DND-41 (cell line): ENCODE results near the gene BRSK2.
"Not testable (repeated sequence)": the region's sequence is repeated elsewhere in the genome, so short reads cannot be mapped to it uniquely, and the experiment has no call there.

Experiments used
- ATAC-seq: fragments of 200-7000 bp; cut with Tn5 transposase; 3 replicates; pipeline ENCODE4 v1.9.1; 2021; ENCODE audit warnings: low read depth; ENCODE audit not compliant: insufficient read depth
- DNase-seq: peaks from one replicate; pipeline ENCODE4 v3.0.0-alpha.2; 2020
- H2AFZ ChIP-seq: 2 replicates; pipeline ENCODE4 v1.6.0; 2012; ENCODE audit warnings: low read depth, low read length
- H3K27ac ChIP-seq: 2 replicates; pipeline ENCODE4 v1.5.1; 2012; ENCODE audit warnings: low read length, inconsistent platforms
- H3K27me3 ChIP-seq: fragments of 200-600 bp; sonication (generic); 2 replicates; pipeline ENCODE4 v1.6.0; 2012; ENCODE audit warnings: low read length, mild to moderate bottlenecking, inconsistent platforms; ENCODE audit not compliant: insufficient read depth, poor library complexity
- H3K36me3 ChIP-seq: 2 replicates; pipeline ENCODE4 v1.5.1; 2012; ENCODE audit warnings: low read length, inconsistent platforms; ENCODE audit not compliant: insufficient read depth
- H3K4me1 ChIP-seq: 2 replicates; pipeline ENCODE4 v1.5.1; 2012; ENCODE audit warnings: mild to moderate bottlenecking, low read length; ENCODE audit not compliant: insufficient read depth
- H3K4me2 ChIP-seq: 2 replicates; pipeline ENCODE4 v1.6.0; 2012; ENCODE audit warnings: mild to moderate bottlenecking, moderate library complexity, low read length, inconsistent platforms; ENCODE audit not compliant: insufficient read depth
- H3K4me3 ChIP-seq, 2 experiments: fragments of 200-600 bp in 1 of 2; shearing (Covaris generic) in 1 of 2; 2 replicates each; pipeline ENCODE4 v1.5.1; 2012 to 2016; ENCODE audit warnings: inconsistent platforms in 2 of 2, low read length in 2 of 2, mild to moderate bottlenecking in 2 of 2, low read depth in 1 of 2, moderate library complexity in 1 of 2
- H3K79me2 ChIP-seq: 2 replicates; pipeline ENCODE4 v1.6.0; 2012; ENCODE audit warnings: low read length, inconsistent platforms; ENCODE audit not compliant: insufficient read depth
- H3K9ac ChIP-seq: 2 replicates; pipeline ENCODE4 v1.6.0; 2012; ENCODE audit warnings: low read depth, mild to moderate bottlenecking, inconsistent platforms, low read length, moderate library complexity
- H3K9me3 ChIP-seq: 2 replicates; pipeline ENCODE4 v1.5.1; 2012; ENCODE audit warnings: low read length, moderate library complexity, mild to moderate bottlenecking, inconsistent platforms; ENCODE audit not compliant: insufficient read depth, severe bottlenecking
- H4K20me1 ChIP-seq: 2 replicates; pipeline ENCODE4 v1.6.0; 2012; ENCODE audit warnings: low read length; ENCODE audit not compliant: insufficient read depth
- EZH2 ChIP-seq: IDR thresholded peaks from 3 replicates; pipeline ENCODE4 v1.6.1; 2012; ENCODE audit warnings: borderline replicate concordance, low read depth, mild to moderate bottlenecking, moderate library complexity, low read length, inconsistent platforms; ENCODE audit not compliant: severe bottlenecking
- TF ChIP-seq, protein P1 (sequence below): IDR thresholded peaks from 2 replicates; pipeline ENCODE4 v1.5.1; 2012; ENCODE audit warnings: borderline replicate concordance, low read length, moderate library complexity, mild to moderate bottlenecking; ENCODE audit not compliant: poor library complexity, severe bottlenecking; ENCODE audit errors: extremely low read depth

Gene BRSK2

DNA sequence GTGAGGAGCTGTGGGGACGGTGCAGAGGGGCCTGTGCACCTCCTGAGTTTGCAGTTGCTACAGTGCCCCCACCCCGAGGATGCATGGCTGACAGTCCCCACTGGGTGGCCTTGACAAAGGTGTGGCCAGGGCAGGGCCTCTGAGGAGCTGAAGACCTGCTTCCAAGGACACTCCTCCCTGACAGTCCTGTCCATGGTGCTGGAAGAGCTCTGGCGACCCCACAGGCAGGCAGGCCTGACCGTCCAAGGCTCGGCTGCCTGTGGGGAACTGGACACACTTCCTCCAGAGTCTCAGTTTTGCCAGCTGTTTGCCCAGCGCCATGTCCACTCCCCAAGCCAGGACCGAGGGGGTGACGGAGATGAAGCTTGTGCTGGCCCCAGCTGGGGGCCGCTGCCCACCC lies 32.7 kb downstream of the BRSK2 start:
- H3K9me3 ChIP-seq: peaks cover 23% of the 10 kb centered on the region
- ATAC-seq (no peak), DNase-seq (no peak)
- no peaks in the 10 kb centered on the region for H3K27me3 ChIP-seq
- no peak overlapping the region for H3K9ac ChIP-seq
- no peaks in the 10 kb centered on the region for H3K79me2 ChIP-seq
- TF ChIP-seq, protein P1, sequence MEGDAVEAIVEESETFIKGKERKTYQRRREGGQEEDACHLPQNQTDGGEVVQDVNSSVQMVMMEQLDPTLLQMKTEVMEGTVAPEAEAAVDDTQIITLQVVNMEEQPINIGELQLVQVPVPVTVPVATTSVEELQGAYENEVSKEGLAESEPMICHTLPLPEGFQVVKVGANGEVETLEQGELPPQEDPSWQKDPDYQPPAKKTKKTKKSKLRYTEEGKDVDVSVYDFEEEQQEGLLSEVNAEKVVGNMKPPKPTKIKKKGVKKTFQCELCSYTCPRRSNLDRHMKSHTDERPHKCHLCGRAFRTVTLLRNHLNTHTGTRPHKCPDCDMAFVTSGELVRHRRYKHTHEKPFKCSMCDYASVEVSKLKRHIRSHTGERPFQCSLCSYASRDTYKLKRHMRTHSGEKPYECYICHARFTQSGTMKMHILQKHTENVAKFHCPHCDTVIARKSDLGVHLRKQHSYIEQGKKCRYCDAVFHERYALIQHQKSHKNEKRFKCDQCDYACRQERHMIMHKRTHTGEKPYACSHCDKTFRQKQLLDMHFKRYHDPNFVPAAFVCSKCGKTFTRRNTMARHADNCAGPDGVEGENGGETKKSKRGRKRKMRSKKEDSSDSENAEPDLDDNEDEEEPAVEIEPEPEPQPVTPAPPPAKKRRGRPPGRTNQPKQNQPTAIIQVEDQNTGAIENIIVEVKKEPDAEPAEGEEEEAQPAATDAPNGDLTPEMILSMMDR: no peak
- no peak for TF ChIP-seq EZH2
- no peak overlapping the region for H3K4me3 ChIP-seq
- H3K4me2 ChIP-seq: no peak overlapping the region
- no peaks in the 10 kb centered on the region for H3K4me1 ChIP-seq
- H3K27ac ChIP-seq: no peak overlapping the region
- H4K20me1 ChIP-seq: no peaks in the 10 kb centered on the region
- no peaks in the 10 kb centered on the region for H3K36me3 ChIP-seq
- no peak overlapping the region for H2AFZ ChIP-seq

DNA sequence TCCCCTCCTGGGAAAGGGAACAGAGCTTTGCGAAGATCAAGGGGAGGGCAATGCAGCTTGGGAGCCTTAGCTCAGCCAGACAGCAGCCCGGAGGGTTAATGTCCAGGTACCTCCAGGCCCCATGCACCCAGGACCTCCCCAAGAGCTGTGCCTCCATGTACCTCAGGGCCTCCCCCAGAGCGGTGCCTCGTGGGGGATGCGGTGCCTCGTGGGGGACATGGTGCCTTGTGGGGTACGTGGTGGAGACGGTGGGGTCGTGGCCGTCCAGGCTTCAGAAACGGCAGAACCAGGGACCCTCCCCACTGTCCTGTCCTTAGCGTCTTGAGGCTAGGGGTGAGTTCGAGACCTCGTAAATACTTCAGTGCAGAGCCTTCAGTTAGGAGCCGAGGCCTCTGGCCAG lies 33.2 kb downstream of the BRSK2 start:
- Histone ChIP-seq H2AFZ (no peak overlapping the region), H3K27ac (no peak overlapping the region), H3K27me3 (no peaks in the 10 kb centered on the region), H3K4me2 (no peak overlapping the region), H3K79me2 (no peaks in the 10 kb centered on the region), H3K4me3 (no peak overlapping the region), H3K36me3 (no peaks in the 10 kb centered on the region), H3K9me3 (peaks cover 19% of the 10 kb centered on the region), H4K20me1 (no peaks in the 10 kb centered on the region), H3K9ac (no peak overlapping the region), H3K4me1 (no peaks in the 10 kb centered on the region)
- no peak for TF ChIP-seq EZH2
- TF ChIP-seq, protein P1: no peak
- DNase-seq: no peak
- no peak for ATAC-seq

DNA sequence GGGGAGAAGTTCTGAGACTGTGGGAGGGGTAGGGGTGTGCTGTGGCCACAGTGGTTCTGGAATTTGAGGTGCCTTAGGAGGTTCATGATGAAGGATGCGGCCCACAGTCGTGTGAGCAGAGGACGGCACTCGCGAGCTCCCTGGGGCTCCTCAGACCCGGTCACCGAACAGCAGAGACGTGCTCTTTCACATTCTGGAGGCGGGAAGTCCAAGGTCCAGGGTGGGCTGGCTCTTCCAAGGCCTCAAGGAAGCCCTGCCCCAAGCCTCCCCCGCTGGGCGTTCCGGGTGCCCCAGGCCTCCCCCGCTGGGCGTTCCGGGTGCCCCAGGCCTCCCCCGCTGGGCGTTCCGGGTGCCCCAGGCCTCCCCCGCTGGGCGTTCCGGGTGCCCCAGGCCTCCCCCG lies 33.7 kb downstream of the BRSK2 start:
- not testable (repeated sequence) for H2AFZ ChIP-seq, H3K36me3 ChIP-seq, DNase-seq, H3K4me2 ChIP-seq, H3K27me3 ChIP-seq, H3K79me2 ChIP-seq, ATAC-seq, H3K27ac ChIP-seq, H3K4me3 ChIP-seq, H4K20me1 ChIP-seq, H3K9ac ChIP-seq, H3K4me1 ChIP-seq
- peaks cover 16% of the 10 kb centered on the region for H3K9me3 ChIP-seq

DNA sequence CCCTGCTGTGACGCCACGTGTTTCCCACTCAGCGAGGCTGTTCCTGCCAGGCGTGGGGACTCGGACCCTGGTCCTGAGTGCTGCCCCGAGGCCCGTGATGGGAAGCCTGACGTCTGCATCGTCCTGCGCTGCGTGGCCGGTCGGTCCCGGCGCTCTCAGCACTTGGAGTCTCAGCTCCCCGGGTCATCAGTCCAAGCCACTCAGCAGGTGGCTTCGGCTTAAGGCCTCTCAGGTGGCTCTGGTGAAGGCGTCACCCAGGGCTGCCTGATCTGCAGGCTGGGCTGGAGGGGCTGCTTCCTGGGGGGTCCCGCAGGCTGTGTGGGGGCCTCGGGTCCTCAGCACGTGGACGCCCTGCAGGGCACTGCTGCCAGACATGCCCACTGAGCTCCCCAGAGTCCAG lies 35.3 kb downstream of the BRSK2 start:
- Histone ChIP-seq H3K27ac (no peak overlapping the region), H3K4me1 (no peaks in the 10 kb centered on the region), H2AFZ (no peak overlapping the region), H4K20me1 (no peaks in the 10 kb centered on the region), H3K4me3 (no peak overlapping the region), H3K27me3 (no peaks in the 10 kb centered on the region), H3K4me2 (no peak overlapping the region), H3K79me2 (no peaks in the 10 kb centered on the region), H3K9me3 (peaks cover 4% of the 10 kb centered on the region), H3K36me3 (no peaks in the 10 kb centered on the region), H3K9ac (no peak overlapping the region)
- ATAC-seq (no peak), DNase-seq (no peak)
- TF ChIP-seq EZH2: no peak
- TF ChIP-seq, protein P1: no peak
